HG03521 (cell line): ENCODE measurements around the gene STEAP1B.

Experiments used
- ATAC-seq: cut with Tn5 transposase; IDR thresholded peaks from one replicate; pipeline ENCODE4 v1.9.1; 2021; ENCODE audit warnings: mild to moderate bottlenecking, moderate library complexity; ENCODE audit not compliant: unreplicated experiment

Gene STEAP1B

DNA sequence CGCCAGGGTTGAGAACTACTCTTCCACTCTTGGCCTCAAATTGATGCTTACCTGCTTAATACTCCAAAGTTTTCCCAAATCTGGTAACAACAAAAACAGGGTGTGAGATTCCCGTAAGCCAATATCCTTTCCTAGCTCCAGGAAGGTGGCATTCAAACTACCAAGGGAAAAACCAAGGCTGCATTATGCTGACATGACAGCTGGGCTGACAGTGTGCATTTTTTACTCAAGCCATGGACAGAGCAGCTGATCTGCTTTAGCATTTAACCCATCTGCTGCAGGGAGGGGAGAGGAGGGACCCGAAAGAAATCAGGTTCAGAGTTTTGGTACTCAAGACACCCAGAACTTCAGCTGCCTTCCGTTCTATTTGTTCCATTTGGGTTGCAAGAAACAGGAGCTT lies 93.3 kb downstream of the STEAP1B start:
- no peak for ATAC-seq

DNA sequence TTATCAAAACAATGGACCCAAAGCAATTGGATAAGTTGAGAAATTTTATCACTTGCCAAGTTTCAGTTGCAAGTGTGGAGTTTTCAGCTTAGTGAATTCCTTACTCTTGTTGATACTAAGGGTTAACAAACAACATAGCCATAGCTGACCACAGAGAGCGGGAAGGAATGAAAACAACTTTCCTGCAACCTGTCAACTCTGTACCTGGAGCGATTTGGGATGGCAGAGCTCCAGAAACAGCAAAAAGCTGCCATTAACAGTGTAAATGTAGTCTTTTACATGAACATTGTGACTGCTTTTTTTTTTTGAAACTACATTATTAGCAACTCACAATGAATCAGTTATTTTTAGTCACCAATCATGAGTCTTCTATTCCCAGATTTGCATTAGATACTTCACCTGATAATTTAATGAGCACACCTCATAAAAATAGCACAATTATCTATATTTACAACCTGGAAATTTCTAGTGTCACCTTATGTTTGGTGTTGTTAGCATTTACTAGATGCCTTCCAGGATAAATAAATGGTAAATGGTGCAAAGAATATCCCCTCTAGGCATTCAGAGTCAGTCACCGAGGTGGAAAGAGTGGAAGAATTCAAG lies 95.5 kb downstream of the STEAP1B start:
- ATAC-seq, result no peak

DNA sequence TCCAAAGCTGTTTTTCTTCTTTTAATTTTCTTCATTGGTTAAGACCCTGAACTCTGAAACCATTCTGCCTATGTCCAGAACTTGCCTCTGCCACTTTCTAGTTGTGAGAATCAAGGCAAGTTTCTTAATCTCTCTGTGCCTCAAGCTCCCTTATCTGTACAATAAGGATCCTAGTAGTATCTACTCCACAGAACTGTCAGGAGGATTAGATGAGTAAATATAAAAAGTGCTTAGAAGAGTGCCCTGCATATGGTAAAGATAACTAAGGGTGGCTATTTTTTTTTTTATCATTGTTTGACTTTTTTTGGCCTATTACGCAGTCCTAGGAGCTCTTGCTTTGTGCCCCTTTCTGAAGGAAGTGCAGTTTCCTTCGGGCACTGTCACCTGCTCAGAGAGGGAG lies 96.6 kb downstream of the STEAP1B start:
- ATAC-seq, result no peak

DNA sequence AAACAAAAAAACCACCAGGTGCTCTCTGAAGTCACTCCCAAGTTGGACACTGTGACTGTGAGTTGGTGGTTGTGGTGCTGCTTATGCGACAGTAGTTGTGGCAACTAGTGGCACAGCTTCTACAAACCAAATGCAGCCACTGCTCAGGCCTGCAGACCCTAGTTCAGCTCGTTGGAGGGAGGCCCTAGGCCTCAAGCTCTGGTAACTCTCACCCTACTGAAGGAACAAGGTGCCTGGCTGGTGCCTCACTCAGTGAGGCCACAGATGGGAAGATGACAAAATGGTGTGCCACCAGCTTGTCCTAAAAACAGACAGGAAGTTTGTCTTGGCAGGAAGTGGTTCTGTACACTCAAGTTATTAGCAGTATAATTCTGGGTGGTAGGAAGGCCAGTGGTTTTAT lies 97.7 kb downstream of the STEAP1B start:
- ATAC-seq, result no peak

DNA sequence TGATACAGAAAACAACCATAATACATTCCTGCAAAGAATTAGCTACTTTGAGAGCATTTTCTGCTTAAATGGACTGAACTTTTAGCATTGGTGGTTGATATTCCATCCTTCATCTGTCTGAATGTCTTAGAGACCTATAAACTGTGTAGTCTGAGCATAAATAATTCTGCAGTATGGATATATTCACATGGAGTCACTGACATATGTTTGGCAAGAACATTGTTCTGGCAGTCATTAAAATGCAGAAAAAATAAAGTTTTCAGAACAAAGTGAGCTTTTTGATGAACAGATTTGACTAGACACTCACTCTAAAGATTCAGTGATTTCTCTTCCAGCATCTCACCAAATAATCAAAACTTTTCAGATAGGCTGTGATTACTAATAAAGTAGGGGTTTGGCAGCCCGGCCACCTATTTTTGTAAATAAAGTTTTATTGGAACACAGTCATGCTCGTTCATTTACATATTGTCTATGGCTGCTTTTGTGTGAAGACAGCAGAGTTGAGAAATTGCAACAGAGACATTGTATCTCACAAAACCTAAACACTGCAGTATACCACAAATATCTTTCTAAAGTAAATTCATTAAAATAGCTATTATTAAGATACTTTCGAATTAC lies 98.9 kb downstream of the STEAP1B start:
- no peak for ATAC-seq

DNA sequence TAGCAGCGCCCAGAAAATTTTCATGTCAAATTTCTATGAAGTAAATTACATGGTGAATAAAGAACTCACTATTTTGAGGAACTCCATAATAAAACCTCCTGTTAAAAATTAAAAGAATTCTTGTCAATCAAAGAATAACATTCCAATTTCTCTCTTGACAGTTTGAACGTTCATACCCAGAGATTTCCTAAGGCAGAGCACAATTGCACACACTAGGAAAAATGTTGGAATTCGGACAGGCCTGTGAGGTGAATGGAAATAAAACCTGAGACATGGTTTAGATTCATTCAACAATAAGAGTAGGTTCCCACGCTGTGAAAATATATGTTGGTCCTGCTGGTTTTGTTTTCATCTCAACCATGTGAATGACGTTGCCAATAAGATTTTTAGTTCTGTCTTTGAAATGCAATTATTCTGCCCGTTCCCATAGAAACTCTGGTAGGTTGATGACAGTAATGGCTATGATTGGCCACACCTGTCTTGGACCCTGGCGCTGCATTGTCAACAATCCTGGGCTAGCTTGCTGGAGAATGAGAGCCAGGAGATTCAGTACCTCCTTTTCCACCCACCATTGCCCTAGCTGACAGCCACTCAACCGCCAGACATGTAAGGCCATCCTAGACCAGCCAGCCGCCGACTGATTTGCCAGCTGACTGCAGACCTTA lies 99.7 kb downstream of the STEAP1B start:
- no peak for ATAC-seq

DNA sequence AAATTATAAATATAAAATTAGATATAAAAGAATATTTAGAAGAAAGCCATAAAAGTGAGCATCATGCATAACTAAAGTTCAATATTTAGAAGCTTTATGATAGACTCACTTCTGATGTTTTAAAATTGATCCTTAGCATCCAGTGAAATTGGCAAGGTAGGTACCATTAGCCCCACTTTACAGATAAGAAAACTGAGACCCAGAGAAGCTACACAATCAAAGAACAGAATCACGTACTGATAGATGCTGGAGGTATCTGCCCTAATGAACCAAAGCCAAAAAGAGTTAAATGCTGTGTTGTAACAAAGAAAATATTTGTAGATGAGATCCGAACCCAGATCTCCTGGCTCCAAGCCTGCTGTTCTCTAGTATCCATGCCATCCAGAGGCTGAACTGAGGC lies 100.4 kb downstream of the STEAP1B start:
- ATAC-seq, result no peak

DNA sequence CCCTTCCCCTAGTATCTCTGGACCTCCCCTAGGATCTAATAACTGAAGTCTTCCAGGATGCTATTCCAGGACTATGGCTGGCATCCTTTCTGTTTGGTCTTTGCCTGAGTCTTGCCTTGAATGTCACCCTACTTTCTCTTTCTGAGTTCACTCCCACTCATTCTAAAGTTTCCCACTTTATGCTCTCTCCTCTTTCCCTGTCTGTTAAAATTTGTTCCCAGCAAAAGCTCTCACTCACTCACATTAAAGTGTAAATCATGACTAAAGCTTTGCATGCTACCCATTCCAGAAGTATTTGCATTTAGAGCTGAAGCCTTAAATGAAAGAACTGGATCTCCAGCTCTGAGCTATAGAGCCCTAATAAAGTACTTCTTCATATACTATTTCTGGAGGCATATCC lies 100.9 kb downstream of the STEAP1B start:
- no peak for ATAC-seq

DNA sequence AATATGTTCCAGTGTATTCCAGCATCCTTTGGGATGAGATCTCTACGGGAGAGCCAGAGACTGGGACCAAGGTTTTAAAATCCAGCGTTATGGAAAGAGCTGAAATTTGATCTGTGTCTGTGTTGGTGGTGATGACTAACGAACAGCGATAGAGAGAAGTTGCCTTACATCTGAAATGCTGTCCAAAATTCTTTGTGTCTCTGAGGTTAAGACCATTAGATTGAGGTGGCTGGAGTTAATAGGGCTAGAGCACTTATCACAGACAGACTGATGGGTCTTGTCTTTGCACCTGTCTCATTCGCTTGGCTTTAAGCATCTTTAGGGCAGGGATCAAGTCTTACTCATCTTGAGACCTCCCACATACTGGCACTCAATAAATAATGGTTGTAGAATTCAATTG lies 102.0 kb downstream of the STEAP1B start:
- ATAC-seq, result no peak

DNA sequence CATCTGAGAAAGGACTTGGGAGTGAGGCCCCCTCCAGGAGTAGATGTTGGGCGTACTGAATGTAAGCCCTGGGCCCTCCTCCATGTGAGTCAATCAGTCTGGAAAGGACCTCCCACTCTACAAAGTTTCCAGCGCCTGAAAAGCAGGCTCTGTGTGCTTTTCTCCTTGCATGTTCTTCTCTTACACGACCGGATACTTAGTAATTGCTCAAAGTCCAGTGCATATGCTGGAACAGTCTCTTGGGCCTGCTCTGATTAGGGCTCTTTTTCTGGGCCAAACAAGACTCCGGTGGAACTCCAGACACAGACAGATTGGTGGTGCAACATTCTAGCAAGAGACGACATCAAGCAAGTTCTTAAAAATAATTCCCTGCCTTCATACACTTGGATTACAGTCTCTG lies 104.8 kb downstream of the STEAP1B start:
- ATAC-seq, result no peak

DNA sequence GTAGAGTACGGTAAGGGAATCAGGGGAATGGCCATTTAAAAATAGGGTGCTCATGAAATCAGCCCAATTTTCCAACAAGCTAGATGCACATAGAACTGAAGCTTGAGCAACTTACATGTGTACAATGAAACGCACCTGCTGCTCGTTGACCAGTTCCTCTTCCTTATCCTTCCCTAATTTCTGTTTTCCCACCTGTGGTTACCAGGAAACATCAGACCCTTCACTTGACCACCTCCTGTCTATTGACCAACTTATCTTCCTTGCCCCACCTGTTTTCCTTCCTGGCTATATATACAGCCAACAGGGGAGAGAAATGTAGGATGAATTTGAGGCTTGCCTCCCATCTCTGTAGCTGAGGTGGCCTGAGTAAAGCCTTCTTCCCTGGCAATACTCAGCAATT lies 105.2 kb downstream of the STEAP1B start:
- no peak for ATAC-seq

DNA sequence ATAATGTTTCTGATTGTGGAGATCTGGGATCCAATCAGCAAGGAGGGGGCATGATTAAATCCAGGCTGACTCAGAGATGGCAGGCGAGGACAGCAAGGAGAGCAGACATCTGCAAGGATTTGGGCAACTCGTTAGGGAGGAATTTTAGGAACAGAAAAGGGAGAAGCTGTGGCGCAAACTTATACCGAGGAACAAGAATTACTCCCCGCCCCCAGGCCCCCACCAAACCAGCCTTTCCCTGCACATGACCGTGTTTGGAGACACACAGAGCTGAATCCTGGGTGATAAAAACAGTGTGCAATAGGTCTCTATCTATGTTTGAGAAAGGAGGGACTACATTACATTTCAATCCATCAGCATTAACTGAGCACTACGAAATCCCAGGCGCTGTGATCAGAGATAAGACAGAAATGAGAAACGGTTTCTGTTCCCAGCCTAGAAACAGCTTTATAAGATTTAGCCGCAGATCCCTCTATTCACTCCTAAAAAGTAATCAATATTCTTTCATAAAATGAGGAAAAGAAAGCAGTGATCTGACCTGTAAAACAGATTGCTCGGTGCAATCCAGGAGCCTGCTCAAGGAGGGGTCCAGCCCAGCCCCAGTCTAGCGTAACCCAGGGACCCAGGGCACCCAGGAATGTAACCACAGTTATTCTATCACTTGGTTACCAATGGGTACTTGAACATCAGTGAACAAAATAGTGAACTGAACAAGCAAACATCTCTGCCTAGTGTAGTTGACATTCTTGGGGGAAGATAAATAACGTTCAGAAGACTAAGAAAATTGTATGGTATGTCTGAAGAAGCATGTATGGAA lies 105.9 kb downstream of the STEAP1B start:
- no peak for ATAC-seq

DNA sequence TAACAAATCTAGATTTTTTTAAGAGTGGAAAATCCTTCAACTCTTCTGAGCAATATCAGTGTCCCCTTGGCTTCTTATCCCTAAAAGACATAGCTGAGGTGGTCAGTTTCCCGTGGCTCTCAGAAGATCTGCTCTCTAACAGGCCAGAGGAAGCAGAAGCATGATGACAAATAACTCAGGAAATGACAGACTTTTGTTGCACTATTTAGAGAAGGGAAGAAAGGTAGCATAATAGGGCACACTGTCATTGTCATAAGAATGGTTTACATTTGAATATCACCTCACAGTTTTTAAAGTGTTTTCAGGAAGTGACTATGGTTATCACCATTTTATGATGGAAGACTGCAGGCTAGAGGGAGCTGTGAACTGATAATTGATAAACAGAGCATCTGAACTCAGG lies 109.5 kb downstream of the STEAP1B start:
- no peak for ATAC-seq

DNA sequence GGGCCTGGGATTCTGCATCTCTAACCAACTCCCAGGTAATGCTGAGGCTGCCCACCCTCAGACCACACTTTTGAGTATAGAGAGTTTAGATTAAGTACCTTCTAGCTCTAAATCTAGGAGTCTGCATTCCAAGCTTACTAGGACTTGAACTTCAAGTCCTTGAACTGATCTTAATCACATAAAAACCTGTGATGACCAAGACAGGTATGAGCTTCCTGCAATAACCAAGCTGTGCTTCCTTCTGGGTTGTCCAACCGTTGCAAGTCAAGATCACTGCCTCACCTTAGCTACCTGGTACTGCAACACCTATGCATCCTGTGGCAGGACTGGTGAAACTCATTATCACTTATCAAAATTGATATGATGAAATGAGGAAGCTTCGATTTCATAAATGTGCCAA lies 110.1 kb downstream of the STEAP1B start:
- no peak for ATAC-seq

DNA sequence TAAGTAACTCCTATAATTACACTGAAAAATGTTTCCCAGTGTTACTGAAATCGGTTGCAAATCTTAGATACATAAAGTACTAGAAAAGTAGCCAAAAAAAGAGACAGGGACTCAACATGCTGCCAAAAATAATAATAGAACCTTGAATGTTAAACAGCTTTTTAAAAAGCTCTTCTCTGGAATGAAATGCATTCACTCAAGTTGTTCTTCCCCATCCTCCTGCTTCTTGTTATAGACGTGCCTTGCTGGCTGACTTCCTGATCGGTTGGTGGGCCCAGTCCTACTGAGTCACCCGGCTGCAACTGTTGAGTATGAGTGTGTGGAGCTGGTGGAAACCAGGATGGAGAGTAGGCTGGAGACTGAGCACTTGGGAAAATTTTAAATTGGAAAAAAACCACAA lies 112.4 kb downstream of the STEAP1B start:
- no peak for ATAC-seq

DNA sequence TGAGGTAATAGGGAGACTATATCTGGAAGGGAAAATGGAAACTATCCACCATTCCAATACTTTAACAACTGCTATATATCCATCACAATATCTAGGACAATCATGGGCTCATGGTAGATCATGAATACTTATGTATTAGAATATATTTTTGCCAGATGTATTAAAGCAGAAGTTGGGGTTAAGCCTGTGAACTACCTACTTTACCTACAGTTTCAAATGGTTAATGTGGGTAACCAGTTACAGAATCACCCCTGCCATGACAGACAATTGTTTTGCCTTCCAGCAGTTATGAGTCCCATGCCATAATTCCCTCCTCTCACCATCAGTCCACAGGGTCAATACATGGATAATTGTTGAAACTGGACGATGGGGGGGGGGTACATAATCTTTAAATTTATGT lies 113.1 kb downstream of the STEAP1B start:
- ATAC-seq, result peak; percentile 55

DNA sequence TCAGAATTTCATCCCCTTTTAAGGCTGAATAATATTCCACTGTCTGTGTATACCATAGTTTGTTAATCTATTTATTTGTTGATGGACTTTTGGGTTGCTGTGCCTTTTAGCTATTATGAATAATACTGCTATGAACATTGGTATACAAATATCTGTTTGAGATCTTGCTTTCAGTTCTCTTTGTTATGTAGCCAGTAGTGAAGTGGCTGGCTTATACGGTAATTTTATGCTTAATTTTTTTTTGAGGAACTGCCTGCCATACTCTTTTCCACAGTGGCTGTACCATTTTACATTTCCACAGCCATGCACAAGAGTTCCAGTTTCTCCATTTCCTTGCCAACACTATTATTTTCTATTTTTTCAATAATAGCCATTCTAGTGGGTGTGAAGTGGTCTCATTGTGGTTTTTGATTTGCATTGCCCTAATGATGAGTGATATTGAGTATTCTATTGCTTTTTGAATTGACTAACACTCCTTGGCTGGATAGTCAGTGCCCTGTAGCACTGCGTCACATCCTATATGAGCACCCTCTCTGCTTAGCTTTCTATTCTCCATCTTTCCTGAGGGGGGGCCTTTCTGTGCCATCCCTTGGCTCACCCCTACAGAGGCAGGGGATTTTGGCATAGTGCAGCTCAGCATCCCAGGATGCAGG lies 113.7 kb downstream of the STEAP1B start:
- peak; percentile 65 for ATAC-seq

DNA sequence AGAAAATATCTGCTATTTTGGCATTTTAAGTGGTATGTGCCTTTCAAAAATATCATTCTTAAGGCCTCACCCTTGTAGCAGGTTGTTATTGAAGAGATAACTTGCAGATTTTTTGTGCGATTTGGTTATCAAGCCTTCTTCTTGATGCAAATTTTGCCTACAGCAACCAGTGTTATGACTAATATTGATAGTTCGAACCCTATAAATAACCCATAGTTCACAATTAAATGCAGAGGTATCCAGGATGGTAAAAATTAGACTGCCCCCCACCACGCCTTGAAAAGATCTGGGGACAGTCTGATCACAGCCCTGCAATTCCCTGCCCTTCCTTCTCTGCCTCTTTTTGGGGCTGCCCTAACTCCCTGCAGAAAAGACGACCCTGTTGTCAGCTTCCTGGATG lies 114.7 kb downstream of the STEAP1B start:
- no peak for ATAC-seq

DNA sequence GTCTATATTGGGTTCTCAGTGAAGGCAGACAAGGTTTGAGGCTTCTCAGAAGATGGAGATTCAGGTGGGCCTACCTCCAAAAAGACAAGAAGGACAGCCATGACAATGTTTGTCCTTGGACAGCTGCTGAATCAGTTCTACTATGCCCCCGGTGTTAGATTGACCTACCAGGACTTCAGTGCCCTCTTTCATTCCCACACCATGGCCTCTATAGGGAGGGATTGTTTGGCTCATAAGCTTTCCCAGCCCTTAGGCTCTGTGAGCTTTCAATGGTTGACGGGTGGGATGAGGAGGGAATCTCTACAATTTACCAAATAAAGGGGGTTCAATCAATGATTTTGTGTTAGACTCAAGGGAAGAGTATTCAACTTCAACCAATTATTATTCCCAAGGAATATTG lies 119.7 kb downstream of the STEAP1B start:
- no peak for ATAC-seq

DNA sequence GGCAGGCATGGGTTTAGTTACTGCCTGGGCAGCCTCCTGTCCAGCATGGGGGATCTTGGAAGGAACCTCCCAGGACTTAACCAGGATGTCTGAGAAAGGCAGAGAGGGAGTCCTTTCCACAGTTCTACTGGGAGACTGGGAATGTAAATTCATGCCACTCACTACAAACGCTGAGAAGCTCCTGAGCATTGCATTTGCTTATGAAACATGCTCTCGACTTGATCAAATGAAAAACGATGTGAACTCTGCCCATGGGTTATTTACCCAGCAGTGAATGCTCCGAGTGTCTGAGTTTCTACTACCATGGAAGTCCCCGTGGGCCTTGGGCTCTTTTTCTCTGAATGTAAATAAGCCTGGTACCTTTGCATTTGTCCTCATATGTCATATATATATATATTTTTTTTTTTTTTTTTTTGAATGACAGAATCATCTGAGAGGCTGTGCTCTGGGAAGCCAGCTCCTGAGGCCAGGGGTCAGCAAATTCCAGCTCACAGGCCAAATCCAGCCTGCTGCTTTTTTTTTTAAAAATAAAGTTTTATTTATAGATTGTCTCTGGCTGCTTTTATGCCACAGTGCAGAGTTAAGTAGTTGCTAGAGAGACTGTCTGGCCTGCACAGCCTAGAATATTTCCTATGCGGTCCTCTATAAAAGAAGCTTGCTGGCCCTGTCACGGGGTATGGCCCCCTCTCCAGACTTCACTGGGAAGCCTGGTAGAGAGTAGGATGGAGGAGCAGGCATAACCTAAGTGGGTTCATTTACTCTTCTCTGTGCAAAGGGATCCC lies 121.6 kb downstream of the STEAP1B start:
- ATAC-seq, result no peak

DNA sequence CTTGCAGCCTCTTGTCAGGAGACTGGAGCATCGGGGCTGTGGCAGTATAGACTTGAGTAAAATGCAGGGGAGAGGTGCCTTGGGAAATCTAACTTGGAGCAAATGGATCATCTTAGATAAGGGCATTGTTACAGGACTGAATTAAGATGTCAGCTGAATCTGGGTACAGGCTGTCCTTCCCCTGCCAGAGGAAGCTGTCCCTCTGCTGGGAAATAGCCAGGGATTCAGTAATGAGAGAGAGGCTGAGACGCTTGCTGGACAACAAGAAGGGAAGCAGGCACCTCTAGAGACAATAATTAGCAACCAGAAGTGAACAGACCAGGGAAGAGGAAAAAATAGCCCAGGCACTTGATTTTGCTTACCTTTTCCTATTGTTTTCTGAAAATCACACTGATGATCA lies 122.3 kb downstream of the STEAP1B start:
- no peak for ATAC-seq
